AG04449 (cell line): ENCODE data around the gene BAIAP2L1.

Experiments used
- CTCF ChIA-PET: fragments of 350-600 bp; formaldehyde crosslinking; extraction: SDS; loops from one replicate; lab custom pipeline; 2021; ENCODE audit warnings: antibody characterized with exemption; lab: Yijun Ruan, JAX
- POLR2A ChIA-PET: fragments of 400-600, 350-600 bp; formaldehyde crosslinking; extraction: SDS; loops from one replicate; lab custom pipeline; 2020; ENCODE audit warnings: antibody characterized with exemption, inconsistent platforms; lab: Yijun Ruan, JAX
- DNase-seq: peaks from one replicate; pipeline ENCODE4 v3.0.0-alpha.2; 2010; ENCODE audit warnings: low read depth, low spot score
- H3K4me3 ChIP-seq: 2 replicates; pipeline ENCODE4 v1.5.1; 2011; ENCODE audit warnings: low read depth, mild to moderate bottlenecking, control low read depth, low read length
- TF ChIP-seq, protein P1 (sequence below): IDR thresholded peaks from one replicate; pipeline ENCODE4 v1.5.1; 2011; ENCODE audit warnings: mild to moderate bottlenecking, moderate library complexity, low read length, control low read depth, inconsistent platforms; ENCODE audit not compliant: insufficient read depth; ENCODE audit errors: missing control alignments

Gene BAIAP2L1

DNA sequence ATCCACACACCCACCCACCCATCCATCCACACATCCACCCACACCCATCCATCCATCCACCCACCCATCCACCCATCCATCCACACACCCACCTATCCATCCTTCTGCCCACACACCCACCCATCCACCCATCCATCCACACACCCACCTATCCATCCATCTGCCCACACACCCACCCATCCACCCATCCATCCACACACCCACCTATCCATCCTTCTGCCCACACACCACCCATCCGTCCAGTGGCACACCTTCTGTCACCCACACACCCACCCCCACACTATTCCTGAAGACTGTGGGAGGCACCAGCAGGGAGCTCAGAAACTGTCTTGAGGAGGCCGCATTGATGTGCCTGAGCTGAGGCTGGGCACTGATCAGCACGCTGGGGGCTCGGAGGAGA is 158.0 kb downstream of the BAIAP2L1 start:
- CTCF ChIA-PET = interaction anchor here (1.7 to 2.4 kb wide), 2 partner anchors 10 to 222 kb away, joined by 8 to 13 read pairs; no protein-coding TSS in a partner anchor
- TF ChIP-seq, protein P1, sequence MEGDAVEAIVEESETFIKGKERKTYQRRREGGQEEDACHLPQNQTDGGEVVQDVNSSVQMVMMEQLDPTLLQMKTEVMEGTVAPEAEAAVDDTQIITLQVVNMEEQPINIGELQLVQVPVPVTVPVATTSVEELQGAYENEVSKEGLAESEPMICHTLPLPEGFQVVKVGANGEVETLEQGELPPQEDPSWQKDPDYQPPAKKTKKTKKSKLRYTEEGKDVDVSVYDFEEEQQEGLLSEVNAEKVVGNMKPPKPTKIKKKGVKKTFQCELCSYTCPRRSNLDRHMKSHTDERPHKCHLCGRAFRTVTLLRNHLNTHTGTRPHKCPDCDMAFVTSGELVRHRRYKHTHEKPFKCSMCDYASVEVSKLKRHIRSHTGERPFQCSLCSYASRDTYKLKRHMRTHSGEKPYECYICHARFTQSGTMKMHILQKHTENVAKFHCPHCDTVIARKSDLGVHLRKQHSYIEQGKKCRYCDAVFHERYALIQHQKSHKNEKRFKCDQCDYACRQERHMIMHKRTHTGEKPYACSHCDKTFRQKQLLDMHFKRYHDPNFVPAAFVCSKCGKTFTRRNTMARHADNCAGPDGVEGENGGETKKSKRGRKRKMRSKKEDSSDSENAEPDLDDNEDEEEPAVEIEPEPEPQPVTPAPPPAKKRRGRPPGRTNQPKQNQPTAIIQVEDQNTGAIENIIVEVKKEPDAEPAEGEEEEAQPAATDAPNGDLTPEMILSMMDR = no peak

DNA sequence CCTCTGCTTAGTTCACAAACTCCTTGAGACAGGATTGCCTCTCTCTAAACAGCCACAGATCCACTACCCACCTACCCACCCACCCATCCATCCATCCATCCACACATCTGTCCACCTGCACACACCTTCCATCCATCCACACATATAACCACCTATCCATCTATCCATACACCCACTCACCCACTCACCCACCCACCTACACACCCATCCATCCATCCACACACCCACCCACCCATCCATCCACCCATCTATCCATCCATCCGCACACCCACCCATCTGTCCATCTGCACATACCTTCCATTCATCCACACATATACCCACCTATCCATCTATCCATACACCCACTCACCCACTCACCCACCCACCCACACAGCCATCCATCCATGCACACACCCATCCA is 158.5 kb downstream of the BAIAP2L1 start:
- DNase-seq = no peak
- ChIA-PET CTCF (interaction anchor here (1.3 to 2.5 kb wide), 2 partner anchors 8 to 221 kb away, joined by 5 to 14 read pairs; no protein-coding TSS in a partner anchor), POLR2A (no interaction called here)
- TF ChIP-seq, protein P1 = no peak
- H3K4me3 ChIP-seq = no peak overlapping the region

More for the DNA sequence above, 158.0 kb downstream of the BAIAP2L1 start:
- DNase-seq = no peak
- POLR2A ChIA-PET = no interaction called here
- no peak overlapping the region for H3K4me3 ChIP-seq

DNA sequence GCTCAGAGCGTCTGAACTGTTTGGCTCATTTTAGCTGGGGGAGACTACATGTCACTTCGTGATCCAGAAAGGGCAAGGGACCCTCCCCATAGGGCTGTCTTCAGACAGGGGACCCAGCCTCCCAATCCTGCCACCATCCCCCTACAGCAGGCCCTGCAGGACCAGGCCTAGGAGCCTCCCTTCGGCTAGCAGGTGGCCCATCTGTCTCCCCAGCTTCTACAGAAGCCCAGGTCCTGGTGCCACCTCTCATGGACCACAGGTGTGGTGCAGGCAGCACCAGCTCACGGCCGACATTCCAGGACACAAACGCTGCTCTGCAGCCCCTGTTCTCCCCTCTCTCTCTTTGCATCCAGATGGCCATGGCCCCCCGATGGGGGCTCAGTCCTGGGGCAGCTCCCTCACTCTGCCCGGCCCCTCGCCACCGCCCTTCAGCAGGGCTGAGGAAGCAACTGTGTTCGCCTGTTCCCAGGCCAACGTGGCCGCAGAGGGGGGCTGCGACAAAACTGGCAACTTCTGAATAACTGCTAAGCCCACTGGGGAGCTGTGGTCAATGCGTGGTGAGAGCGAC is 159.1 kb downstream of the BAIAP2L1 start:
- no peak for DNase-seq
- CTCF ChIA-PET = interaction anchor here (0.8 to 2.5 kb wide), 5 partner anchors 9 to 220 kb away, joined by 3 to 14 read pairs (median 5); partner anchors contain the start of gene TECPR1
- TF ChIP-seq, protein P1 = no peak
- POLR2A ChIA-PET = no interaction called here
- H3K4me3 ChIP-seq = no peak overlapping the region
